Left hindlimb (tissue), 1 donor: ENCODE measurements around the gene ZNF736.
"Not testable (repeated sequence)": the region's sequence is repeated elsewhere in the genome, so short reads cannot be mapped to it uniquely, and the experiment has no call there.

Experiments
- DNase-seq: peaks from one replicate; pipeline ENCODE4 v3.0.0-alpha.2; 2018

ZNF736 gene

DNA sequence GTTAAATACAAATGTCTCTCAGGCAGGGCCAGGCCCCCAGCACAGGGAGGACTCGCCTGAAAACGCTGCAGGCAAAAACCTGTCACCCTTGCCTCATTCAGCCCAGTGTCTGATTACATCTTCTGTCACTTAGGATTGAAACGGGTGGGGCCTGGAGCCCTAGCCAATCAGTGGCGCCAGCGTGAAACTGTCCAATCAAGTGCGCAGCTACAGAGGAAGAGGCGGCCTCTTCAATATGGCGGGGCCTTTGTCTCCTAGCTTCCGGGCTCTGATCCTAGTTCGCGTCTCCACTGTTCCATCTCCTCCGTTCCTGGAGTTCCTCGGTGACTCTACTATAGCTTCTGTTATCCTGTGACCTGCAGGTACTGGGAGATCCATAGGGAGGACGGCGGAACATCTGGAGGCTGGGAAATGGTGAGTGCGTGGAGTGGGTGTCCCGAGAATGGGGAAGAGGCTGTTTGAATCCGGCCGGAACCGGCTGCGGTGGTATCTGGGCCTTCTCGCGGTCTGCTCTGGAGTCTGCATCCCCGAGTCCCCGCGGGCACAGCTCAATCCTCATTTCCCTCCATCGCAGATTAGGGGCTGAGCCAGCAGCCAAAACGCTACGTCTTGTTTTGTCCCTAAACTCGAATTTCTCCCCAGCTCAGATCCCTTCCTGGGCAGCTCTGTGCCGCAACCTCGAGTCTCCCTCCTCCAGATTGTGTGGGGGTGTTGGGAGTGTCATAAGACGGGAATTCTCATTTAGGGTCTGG lies at the start of gene ZNF736:
Gene ZNF736 (plus strand): TSS at position 222 of the 752 bp plus-strand sequence. CDS start 190 bp downstream, at position 412.
- DNase-seq = peak; percentile 92

DNA sequence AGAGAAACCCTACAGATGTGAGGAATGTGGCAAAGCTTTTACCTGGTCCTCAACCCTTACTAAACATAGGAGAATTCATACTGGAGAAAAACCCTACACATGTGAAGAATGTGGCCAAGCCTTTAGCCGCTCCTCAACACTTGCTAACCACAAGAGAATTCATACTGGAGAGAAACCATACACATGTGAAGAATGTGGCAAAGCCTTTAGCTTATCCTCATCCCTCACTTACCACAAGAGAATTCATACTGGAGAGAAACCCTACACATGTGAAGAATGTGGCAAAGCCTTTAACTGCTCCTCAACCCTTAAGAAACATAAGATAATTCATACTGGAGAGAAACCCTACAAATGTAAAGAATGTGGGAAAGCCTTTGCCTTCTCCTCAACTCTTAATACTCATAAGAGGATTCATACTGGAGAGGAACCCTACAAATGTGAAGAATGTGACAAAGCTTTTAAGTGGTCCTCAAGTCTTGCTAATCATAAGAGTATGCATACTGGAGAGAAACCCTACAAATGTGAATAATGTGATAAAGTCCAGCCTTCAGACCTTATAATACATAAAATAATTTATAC lies 47.3 kb upstream of the ZNF736 start:
- DNase-seq = no peak

DNA sequence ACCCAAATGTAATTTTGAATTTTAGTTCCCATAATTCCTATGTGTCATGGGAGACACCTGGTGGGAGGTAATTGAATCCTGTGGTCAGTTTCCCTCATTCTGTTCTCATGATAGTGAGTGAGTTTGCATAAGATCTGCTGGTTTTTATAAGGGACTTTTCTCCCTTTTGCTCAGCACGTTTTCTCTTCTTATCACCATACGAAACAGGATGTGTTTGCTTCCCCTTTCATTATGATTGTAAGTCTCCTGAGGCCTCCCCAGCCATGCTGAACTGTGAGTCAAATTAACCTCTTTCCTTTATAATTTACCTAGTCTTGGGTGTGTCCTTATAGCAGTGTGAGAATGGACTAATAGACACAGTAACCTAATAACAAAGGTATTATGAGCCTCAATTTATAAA lies 36.1 kb upstream of the ZNF736 start:
- no peak for DNase-seq

DNA sequence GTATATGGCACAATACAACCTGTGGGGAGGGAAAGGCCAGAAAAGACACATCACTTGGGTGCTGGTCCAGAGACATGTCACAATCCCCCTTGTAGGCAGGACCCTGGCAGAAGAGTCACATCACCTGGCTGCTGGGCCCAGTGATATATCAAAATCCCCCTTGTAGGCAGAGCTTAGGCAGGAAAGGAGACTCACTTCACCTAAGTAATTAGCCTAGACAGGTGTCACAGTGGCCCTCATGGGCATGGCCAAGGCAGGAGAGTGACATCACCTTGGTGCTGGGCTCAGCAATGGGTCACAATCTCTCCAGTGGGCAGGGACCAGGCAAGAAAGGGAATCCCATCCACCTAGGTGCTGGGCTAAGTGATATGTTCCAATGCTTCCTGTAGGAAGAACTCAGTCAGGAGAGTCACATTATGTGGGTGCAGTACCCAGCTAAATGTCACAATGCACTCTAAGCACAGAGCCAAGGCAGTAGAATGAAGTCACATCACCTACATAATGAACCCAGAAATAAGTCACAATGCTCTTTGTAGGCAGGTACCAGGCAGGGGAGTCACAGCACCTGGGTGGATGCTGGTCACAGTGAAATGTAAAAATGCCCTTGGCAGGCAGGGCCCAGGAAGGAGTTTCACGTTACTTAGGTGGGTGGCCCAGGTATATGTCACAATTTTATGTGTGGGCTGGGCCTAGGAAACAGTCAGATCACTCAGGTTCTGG lies 18.9 kb upstream of the ZNF736 start:
- no peak for DNase-seq

DNA sequence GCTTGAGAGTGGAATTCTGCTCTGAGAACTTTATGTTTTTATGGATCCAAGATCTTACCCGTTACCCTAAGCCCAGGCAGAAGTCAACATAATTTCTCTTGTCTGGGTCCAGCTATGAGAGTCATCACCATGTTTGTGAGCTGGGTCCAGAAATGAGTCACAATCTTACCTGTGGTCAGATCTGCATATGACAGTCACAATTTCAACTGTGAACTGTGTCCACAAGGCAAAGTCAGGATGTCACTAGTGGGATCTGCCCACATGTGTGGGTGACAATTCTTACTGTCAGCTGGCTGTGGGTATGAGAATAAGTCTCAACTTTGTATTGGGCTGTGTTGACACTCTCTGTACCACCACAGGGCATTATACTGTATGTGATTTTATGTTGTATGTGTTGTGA lies 16.3 kb upstream of the ZNF736 start:
- DNase-seq = not testable (repeated sequence)

DNA sequence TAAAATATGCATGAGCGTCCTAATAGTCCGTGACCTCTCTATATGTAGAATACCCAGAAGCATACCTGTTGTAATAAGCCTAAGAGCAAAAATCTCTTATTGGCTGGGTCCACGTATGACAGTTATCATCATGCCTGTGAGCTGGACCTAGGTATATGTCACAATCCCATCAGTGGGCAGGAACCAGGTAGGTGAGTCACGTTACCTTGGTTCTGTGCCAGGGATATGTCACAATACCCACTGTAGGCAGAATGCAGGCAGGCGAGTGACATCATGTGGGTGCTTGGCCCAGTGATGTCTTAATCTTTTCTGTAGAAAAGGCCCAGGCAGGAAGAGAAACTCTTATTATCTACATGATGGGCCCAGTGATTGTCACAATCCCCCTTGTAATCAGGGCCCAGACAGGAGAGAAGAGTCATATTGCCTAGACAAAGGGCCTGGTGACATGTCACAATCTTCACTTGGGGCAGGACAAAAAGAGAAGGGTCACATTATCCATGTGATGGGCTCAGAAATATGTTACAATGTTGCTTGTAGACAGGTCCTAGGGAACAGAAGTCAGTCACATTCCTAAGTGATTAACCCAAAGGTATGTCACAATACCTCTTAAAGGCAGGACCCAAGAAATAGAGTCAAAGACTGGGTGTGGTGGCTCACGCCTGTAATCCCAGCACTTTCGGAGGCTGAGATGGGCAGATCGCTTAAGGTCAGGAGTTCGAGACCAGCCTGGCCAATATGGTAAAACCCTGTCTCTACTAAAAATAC lies 12.9 kb upstream of the ZNF736 start:
- no peak for DNase-seq

DNA sequence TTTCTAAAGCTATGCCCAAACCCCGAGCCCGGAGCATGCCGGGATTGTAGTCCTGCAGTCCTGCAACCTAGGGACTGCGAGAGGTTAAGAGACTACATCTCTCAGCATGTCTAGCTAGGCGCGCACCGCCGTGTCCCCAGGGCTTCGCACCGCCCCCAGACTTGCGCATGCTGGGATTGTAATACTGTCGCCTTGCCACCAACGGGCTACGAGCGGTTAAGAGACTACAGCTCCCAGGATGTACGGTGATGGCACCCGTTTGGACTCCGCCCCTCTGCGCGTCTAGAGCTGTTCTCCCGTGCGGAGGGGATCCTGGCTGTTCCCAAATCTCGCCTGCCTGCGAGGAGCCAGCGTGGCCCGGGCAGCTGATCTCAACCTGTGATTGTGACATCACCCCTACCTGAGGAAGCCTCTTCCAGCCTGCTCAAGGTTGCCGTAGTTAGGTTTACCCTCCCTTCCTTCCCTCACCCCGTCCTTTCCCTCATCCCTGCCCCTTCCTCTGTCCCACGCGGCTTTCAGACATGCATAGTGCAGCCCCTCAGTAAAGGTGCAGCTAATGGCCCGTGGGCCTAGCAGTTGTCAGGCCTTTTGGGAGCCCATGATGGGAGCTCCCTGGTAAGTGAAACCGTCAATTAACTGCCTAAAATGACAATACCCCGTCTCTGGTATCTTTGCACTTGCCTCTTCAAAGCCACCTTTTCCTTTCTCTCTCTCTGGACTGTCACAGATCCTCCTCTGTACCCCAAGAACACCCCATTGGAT lies 6.3 kb upstream of the ZNF736 start:
- DNase-seq = peak; percentile 90

DNA sequence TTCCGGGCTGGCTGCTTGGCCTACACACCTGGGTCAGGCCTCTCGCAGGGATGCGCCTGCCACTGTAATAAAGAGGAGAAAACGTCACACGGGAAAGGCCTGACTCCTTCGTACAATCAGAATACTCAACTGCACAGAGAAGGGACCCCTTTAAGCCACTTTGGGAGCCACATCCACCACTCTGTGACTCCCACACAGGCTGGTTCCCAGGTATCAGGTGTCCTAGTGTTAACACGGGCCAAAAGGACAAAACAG lies 5.8 kb upstream of the ZNF736 start:
- DNase-seq = no peak

DNA sequence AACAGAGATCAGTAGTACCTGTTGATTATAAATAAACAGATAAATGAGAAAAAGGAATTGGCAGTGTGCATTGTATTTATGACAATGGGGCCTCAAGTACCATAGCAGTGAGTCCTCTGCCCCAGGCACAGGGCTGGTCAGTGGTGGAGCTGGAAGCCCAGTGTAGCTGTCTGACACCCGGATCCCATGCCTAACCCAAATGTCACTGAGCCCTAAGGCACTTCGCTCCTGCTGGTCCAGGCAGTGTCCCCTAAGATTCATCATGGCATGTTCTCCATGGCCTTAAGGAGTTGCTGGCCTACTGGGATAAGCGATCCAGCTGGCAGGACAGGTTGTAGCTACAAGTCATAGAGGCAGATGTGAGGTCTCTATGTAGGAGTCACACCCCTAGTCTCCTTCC lies 3.3 kb upstream of the ZNF736 start:
- DNase-seq = no peak

DNA sequence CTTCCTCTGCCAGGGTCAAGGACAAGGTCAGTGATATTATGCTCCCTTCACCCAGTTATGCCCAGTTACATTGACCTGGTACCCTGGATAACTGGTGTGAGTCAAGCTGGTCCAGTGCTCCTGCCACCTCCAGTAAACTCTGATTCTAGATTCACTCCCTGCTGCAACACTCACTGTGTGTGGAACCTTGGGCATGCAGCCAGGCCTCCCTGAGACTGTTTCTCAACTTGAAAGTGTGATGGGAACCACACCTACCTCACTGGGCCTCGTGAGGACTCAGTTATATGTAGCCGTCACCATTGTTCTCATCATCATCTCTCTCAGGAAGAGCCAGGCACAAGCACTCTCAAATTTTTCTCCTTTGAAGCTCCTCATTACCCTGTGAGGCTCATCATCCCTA lies 935 bp upstream of the ZNF736 start:
- no peak for DNase-seq

DNA sequence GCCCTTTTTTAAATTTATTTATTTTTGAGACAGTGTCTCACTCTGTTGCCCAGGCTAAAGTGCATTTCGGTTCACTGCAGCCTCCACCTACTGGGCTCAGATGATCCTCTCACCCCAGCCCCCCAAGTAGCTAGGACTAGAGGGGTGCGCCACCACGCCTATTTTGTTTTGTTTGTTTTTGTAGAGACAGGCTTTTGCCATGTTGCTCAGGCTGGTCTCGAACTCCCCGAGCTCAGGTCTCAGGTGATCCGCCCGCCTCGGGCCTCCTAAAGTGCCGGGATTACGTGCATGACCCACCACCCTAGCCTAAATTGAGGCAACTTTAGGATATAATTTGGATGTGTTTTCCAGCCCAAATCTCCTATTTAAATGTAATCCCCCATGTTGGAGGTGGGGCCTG lies 805 bp downstream of the ZNF736 start:
- no peak for DNase-seq

DNA sequence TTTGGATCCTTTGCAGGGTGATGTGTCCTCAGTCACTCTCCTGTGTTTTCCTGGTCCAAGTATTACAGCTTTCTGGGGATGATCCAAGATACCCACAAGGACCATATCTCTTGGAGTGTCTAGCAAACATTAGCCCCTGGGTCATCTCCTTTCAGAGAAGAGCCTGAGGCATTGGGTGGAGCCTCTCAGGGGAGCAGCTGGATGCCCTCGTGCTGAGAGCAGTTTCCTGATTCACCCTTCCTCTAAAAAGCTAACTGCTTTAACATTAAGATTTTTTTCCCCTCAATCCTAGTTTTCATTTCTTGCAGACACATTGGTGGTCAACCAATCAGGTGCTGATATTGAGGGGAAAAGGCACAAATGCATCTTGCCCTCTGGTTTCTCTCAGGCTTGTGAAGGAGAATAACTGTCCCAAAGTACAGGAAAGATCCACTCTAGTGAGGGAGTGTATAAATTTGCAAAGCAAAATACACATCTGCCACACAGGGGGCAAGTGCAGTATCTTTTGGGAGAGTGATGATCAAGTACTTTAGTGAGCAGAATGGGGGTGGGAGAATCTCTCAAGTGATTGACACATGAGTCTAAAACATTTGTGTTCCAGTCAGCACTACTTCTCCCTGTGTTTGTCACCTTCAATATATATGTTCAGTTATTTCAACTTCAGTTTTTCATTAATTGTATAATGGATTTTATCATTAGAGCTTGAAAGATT lies 2.4 kb downstream of the ZNF736 start:
- not testable (repeated sequence) for DNase-seq

DNA sequence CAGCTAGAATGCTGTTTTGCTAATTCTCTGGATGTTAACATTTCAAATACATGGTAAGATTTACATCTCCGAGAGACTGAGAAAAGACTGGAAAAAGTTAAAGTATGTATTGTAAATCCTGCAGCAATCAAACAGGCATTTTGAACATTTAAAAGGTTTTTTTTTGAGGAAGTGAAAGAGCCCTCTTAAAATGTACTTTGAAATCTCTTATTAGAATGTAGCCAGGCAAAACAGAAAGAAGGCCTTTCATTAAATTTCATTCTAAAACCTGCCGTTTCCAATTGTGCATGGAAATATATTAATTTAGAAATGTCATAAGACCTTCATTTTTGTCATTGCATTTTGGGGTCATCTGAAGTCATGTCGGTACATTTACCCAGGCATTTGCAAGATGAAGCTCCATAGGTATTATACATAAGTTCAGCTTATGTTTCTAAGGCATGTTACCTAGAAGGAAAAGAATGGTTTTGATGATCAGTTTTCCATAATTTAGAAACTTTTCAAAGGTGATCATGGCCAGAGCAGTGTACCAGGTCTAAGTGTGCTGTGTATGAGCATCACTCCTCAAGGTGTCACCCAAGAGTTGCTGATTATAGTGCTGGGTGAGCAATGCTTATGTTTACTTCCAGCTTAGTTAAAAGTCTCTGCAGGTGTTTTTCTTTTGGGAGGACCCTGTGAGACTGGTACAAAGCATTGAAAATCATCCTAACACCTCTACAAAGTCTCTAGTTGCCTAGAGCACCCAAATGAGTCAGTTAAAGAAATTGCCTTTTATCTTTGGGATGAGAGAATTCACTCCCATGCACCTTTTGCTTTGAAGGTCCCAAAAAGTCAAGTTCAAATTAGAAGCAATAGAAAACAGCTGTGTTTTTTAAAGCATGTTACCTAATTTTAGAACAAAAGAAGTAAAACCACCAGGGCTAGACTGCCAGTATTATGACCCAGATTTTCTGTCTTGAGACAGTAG lies 7.1 kb downstream of the ZNF736 start:
- DNase-seq = no peak

DNA sequence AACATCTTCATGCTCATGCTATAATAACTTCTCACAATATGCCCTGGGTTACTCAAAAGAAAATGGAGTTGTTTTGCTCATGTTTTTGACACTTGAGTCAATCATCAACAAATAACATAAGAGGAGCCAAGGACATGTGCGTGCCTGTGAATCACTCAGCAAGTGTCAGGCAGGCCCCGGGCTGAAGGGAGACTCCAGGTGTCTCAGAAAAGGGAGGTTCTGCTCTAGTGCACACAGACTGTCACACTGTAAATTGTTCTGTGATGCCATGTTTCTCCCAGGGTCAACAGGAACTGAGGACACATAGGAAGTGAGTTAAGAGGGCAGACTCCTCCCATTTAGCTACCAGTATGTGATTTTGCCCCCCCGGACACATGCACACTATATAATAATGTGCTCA lies 10.4 kb downstream of the ZNF736 start:
- DNase-seq = not testable (repeated sequence)

DNA sequence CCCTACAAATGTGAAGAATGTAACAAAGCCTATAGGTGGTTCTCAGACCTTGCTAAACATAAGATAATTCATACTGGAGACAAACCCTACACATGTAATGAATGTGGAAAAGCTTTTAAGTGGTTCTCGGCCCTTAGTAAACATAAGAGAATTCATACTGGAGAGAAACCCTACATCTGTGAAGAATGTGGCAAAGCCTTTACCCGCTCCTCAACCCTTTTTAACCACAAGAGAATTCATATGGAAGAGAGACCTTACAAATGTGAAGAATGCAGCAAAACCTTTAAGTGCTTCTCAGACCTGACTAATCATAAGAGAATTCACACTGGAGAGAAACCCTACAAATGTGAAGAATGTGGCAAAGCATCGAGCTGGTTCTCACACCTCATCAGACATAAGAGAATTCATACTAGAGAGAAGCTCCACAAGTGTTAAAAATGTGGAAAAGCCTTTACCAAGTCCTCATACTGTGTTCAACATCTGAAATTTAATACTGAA lies 35.0 kb downstream of the ZNF736 start:
- not testable (repeated sequence) for DNase-seq

DNA sequence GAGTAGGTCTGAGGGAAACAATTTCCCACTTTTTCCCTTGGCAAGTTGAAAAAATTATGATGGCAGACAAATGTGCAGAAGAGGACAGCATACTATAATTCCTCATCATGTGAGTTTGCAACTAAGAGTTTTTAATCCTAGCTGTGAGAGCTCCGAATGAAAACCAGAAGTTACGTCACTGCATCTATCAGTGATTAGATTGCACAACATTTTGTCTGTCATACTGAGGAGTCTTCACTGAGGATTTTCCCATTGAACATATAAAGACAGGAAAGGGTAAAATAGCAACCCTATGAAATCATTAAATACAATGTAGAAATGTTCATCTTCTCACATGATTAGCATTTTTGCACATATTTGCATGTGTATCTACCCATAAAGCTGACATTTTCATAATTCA lies 45.8 kb downstream of the ZNF736 start:
- no peak for DNase-seq

DNA sequence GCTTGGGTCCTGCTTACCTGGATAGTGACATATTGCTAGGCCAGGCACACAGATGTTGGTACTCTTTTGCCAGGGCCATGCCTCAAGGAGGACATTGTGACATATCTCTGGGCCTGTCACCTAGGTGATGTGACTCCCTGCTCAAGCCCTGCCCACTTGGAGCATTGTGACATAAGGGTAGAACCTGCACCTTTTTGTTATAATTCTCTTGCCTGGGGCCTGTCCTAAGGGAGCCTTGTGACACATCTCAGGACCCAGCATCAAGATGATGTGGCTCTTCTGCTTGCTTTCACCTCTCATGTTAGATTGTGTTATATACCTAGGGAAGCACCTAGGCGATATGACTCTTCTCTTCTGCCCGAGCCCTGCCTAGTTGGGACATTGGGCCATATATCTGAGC lies 57.4 kb downstream of the ZNF736 start:
- DNase-seq = no peak

DNA sequence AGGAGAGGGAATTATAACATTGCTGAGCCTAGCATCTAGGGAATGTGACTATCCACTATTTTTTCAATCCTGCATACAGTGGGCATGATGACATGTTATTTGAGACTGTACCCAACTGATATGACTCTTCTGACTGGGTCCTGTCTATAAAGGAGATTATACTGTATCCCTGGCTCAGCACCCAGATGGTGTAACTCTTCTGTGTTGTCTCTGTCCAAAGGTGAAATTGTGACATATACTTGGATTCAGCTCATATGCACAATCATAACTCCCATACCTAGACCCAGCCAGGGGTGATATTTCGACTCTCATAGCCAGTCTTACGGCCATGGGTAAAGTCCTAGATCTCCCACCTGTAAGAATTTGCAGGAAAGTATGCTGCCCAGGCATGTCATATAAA lies 59.3 kb downstream of the ZNF736 start:
- DNase-seq = no peak

DNA sequence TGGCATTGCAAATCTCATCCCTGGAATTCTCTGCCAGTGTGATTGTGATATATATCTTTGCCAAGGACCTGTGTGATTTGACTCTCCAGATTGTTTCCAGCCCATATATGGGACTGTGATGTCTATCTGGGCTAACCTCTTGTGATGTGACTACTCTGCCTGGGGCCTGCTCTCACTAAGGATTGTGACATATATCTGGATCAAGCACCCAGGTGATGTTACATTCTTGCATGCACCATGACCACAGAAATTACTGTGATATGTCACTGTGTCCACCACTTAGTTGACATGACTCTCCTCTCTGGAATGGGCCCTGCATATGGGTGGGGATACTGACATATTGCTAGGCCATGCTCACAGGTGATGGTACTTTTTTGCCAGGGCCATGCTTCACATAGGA lies 86.6 kb downstream of the ZNF736 start:
- no peak for DNase-seq
